NCI-H1105 (cell line): ENCODE data around the gene NR3C1.
"Not testable (repeated sequence)": the region's sequence is repeated elsewhere in the genome, so short reads cannot be mapped to it uniquely, and the experiment has no call there.

Experiments
- DNase-seq: peaks from one replicate; lab custom pipeline; 2025; lab: John Stamatoyannopoulos, UW

NR3C1 gene

DNA sequence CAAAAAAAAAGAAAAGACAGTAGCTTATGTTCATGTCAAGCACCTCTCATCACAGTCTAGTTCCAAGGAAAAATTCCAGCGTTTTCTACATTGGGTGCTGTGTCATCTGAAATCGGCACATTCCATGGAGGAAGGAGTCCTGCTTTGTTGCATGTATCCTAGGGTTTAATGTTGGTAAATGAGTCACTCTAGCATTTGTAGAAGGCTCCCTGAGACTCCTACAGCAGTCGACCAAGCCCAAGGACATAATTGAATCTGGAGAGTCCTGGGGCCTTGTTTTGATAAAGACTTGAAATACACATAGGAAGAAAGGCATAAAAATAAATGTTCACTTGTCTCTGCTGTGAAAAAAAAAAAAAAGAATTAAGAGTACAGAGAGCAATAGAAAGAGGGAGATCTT, 69.1 kb downstream of the NR3C1 start:
- not testable (repeated sequence) for DNase-seq

DNA sequence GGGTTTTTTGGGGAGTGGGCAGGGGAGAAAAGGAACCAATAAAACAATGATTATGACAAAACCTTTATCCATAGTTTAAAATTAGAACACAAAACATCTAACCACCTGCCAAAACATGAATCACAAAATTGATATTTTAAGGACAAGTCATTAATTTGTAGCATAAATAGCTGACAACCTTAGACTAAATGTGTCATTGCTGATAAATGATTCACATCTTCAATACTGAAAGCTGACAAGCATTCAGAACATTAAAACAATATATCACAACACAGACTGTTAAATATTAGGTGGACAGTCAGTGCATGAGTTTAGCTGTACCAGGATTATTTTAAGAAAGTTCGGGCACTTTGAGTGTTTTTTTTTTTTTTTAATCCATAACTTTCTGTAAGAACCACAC, 71.5 kb downstream of the NR3C1 start:
- DNase-seq = no peak

DNA sequence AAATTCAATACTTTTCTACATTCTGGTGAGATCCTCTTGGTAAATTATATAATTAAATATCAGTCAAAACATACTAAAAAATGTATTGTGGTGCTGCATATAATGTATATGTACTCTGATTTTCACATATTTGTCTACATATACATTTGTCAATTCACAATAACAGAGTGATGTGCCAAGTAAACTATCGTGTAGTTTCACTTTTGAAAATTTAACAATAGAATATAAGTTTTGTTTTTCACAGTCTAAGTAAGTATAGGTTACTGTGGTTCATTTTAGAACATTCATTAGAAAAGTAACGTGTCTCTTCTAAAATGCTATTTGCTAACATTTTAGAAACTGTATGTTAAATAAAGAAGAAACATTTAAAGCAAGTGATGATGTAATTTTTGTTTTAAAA, 73.6 kb downstream of the NR3C1 start:
- DNase-seq = no peak

DNA sequence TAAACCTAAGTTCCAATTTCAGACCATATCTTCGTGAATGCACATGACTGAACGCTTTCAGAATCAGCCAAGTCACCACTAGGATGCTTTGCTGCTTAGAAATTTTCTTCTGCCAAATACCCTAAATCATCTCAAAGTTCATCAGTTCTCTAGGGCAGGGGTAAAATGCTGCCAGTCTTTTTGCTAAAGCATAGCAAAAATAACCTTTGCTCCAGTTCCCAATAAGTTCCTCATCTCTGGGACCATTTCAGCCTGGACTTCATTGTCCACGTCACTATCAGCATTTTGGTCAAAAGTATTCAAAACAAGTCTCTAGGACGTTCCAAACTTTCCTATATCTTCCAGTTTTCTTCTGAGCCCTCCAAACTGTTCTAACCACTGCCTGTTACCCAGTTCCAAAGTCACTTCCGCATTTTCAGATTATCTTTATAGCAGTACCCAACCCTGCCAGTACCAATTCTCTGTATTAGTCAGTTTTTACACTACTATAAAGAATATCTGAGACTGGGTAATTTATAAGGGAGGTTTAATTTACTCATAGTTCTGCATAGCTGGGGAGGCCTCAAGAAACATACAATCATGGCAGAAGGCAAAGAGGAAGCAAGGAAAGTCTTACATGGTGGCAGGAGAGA, 74.8 kb downstream of the NR3C1 start:
- no peak for DNase-seq

DNA sequence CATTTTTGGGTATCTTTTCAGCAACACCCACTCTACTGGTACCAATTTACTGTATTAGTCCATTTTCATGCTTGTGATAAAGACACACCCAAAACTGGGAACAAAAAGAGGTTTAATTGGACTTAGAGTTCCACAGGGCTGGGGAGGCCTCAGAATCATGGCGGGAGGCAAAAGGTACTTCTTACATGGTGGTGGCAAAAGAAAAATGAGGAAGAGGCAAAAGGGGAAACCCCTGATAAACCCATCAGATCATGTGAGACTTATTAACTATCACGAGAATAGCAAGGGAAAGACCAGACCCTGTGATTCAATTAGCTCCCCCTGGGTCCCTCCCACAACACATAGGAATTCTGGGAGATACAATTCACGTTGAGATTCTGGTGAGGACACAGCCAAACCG, 78.4 kb downstream of the NR3C1 start:
- not testable (repeated sequence) for DNase-seq

DNA sequence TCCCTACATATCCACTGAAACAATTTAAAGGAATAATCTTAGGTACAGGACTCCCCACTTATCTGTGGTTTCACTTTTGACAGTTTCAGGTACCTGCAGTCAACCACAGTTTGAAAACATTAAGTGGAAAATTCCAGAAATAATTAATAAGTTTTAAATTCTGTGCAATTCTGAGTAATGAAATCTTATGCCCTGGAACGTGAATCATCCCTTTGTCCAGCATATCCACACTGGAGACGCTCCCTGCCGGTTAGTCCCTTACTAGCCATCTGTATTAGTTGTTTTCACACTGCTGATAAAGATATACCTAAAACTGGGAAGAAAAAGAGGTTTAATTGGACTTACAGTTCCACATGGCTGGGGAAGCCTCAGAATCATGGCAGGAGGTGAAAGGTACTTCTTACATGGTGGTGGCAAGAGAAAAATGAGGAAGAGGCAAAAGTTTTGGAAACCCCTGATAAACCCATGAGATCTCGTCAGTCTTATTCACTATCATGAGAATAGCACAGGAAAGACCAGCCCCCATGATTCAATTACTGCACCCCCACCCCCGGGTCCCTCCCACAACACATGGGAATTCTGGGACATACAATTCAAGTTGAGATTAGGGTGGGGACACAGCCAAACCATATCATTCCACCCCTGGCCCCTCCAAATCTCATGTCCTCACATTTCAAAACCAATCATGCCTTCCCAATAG, 80.4 kb downstream of the NR3C1 start:
- DNase-seq = not testable (repeated sequence)

DNA sequence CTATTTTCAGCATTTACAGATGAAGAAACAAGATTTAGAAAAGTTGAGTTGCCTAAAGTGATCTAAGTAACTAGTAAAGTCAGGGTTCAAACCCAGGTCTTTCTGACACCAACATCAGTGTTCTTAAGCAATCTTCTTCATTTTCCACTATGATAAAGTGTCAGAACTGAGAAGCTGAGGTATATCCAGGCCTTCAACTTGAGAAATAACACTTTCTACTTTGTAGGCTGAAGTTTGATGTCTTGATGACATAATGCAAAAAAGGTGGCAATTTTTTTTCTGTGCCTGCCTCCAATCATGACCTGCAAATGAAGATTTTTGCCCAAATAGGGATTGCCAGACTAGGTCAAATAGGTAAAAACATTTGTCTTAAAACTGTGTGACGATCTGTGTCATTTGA, 81.3 kb downstream of the NR3C1 start:
- DNase-seq = no peak

DNA sequence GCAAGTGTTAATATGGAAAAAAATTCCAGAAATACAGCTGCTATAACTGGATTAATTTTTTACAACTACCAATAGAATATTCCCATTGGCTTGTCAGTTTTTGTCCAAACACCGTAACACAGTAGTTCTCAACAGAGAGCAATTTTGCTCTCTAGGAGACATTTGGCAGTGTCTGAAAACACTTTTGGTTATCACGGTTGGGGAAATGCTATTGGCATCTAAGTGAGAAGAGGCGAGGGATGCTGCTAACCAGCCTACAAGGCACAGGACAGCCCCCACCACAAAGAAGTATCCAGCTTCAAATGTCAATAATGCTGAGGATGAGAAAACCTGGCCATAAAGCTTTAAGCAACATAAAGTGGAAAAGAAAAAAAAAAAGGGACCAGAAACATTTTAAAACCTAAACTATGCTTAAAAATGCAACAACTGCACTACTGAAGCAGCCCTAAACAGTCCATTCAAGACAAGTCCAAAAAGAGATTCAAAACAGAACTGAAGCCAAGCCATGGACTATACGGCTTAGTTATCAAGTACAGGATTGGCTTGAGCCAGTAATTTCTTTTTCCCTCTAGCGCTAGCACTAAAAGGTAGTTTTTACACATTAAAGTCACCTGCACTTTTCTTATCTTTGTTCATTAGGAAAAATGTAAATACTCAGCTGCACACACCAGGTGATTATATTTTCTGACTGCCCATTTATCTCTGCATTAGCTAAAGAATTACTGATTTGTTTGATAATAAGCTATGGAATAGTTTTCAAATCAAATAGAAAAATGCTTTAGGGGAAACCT, 83.9 kb downstream of the NR3C1 start:
- no peak for DNase-seq

DNA sequence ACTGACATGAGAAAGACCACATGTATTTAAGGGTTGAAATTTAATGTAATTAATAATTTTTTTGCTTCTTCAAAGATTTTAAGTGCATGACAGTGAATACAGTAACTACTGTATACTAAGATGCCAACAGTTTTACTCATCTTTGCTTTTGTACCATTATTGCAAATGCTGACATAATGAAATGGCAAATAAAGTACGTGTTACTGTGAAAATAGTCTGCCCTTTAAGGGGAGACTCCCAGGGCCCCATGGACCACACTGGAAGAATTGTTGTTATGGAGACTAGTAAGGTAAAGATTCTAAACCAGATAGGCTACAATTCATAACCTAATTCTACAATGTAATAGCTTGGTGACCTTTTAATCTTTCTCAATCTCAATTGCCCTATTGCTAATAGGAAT, 84.7 kb downstream of the NR3C1 start:
- DNase-seq = no peak

DNA sequence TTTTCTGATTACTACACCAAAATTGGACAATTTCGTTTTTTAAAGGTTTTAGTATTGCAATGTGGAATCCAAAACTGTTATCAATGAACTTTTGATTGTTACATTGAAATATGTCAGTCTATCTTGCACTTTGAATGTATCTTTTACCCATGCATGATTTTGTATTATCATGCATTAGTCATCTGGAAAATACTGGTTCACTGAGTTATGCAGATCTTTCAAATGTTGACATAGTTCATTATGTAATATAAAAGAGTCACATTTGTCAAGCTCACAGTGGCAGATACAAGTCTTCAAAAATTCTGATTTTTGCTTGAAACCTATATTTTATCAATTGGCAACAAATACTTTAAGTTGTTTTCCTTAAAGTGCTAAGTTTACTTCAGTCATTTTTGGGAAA, 85.2 kb downstream of the NR3C1 start:
- no peak for DNase-seq

DNA sequence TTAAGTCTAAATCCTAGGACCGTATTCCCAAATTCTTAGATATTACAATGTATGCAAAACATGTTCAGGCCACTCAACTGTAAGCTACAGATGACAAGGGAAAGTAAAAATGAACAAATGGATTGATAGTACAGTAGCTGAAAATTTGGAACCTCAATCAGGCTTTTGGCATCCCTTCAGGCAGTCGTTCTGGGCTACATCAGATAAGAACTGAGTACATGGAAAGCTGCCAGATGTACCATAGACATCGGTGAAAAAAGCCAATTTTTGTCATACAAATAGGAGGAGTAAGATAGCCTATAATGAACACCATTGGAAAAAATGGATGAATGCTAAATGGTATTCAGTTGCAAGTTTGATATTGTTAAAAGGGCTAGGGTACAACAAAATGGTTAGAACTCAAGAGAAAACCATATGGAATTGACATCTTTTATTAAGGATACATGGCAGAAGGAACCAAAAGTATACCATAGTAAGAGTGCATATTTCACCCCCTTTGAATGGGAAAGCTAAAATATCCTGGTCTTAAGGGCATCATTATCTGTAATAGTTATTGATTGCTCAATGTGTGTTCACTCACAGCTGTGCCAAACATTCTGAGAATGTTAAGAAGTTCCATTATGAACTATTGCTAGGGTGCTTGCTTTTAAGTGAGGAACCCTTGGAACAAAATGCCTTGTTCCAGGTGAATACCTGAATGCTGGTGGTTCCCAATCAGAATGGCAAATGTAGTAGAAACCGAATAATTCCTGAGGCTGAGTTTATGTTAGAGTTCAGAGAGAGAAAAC, 86.4 kb downstream of the NR3C1 start:
- peak; percentile 36 for DNase-seq

DNA sequence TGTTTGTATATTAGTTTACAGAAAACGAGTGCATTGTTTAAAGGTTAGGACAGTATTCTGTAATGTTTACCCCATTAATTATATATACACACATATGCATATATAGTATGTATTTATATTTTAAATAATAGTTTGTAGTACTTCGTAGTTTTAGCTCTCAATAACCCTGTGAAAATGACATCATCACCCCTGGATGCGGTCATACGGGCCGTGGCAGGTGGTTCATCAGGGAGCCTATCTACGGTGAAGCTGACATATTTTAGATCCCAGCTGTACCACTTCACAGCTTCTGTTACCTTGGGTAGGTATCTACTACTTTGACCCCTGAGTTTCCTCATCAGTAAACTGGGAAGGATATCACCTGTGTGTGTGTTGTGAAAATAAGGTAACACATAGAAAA, 87.1 kb downstream of the NR3C1 start:
- no peak for DNase-seq

DNA sequence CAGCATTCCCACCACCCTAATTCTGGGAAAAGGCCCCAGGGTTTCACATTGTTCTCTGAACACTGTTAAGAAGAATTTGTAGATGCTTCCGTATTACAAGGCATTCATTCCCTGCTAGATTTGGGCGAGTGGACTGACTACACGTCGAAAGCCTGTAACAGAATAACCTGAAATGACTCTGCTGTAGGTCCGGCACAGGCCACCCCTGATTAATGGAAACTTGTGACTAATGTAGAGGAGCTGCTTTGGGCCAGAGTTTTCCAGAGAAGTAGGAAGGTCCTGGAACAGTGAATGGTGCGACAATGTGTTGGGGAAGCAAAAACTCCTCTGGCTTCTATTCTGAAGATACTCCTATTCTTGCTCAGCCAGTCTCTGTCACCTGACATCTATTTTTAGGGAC, 87.6 kb downstream of the NR3C1 start:
- DNase-seq = no peak

DNA sequence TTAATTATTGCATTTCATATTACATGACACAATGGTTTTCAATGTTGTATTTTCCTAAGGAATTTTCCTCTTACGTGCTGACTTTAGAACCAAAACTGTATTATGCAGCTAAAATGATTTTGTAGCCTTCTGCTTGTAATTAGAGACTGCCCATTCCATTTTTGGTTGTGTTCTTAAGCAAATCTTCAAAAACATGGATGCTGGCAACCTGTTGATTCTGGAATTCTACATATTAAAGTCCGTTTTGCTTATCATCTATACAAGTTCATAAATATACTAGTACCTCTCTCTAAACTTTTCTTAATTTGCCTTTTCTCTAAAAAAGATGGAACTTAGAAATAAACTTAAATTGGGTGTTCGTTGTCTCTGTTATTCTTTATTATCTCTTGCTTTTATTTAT, 88.3 kb downstream of the NR3C1 start:
- DNase-seq = no peak

DNA sequence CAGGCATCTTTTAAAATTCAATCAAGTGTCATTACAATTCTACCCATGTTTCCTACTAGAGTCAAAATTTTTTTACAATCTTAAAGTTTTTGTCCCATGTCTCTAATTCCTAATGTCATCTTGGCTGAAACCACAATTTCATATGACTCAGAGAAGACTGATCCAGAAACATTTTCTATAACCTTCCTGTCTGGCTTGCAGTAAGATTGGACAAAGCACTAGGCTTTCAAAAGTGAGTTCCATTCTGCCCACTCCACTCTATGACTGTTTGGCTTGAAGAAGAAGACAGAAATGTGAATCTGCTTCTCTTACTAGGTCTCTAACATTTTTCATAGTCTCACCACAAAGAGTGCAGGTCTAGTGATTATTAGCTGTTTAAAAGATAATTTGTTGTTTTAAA, 88.8 kb downstream of the NR3C1 start:
- no peak for DNase-seq

DNA sequence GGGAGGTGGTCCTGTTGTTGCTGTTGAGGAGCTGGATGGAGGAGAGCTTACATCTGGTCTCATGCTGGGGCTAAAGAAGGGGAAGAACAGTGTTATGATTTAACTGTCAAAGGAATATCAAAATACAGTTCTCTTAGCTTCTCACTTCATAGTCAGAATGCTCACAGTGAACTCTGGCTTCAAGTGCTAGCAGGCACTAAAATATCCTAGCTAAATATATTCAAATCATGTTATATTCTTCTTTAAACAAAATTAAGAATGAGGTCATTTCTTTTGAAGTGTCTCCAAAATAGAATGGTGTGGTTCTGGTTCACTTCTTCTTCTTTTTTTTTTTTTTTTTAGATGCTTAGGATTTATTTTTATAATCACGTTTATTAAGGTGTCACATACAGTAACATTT, 89.4 kb downstream of the NR3C1 start:
- DNase-seq = no peak

DNA sequence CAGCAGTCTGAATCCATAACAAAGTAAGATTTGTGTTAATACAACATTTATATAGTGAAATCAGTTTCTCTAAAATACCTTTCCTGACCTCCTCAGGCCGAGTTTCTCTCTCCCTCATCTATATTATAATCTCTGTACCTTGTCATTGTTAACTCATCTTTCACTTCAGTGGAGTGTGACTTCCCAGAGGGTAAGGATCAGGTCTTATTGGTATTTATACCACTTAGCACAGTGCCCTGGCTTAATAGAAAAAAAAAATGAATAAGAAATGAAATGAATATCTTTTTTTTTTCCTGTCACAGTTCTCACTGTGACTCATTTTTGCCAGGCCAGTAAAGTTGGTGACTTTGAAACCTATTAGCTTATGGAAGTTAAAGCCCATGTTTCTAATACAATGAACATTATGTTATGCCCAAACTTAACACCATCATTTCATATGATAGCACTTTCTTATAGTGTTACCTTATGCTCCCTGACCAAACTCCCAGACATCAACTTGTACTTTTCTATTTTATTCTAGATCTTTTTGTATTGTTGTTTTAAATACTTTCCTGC, 90.1 kb downstream of the NR3C1 start:
- DNase-seq = no peak

DNA sequence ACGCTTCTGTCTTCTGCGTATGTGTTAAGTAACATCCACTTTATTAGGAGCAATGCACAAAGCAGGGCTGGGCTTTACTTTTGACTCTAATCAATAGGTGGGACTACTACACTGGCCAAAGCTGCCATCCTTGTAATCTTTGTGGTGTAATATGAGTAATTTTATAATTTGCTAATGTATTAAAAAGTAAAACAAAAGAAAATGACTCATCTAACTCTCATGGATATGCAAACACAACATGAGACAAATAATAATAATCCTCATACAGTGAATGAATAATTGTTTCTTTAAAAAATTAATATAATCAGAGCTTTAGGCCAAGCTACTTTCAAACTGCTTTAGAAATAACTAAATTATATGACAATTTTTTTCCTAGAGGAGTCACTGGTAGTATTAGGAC, 90.7 kb downstream of the NR3C1 start:
- no peak for DNase-seq

DNA sequence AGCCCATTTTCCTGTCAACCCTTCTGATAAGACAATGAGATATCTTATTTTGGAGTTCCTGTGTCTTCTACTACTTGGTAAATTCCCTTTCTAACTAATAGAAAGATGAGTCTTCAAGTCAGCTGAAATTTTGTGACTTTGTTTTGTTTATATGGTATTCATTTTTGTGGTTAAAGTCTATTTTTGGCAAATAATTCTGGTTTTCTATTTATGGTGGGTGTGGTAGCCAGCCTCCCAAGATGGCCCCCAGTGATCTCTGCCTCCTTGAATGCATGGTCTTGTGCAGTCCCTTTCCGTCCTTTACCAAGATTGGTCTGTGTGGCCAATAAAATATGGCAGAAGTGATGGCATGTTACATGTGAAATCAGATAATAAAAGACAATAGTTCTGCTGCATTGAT, 91.5 kb downstream of the NR3C1 start:
- no peak for DNase-seq

DNA sequence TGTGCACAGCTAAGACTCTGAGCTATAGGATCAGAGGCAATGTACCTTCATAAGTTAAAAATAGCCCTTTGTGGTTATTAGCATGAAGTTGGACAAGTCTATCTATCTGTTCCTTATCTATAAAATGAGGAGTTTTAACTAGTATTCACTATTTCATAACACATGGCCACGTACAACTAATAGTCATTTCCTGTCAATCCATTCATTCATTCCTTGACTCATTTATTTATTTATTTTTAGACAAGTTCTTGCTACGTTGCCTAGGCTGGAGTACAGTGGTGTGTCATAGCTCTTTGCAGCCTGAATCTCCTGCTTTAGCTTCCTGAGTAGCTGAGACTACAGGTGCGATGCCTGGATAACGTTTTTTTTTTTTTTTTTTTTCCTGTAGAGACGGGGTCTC, 92.1 kb downstream of the NR3C1 start:
- DNase-seq = no peak

DNA sequence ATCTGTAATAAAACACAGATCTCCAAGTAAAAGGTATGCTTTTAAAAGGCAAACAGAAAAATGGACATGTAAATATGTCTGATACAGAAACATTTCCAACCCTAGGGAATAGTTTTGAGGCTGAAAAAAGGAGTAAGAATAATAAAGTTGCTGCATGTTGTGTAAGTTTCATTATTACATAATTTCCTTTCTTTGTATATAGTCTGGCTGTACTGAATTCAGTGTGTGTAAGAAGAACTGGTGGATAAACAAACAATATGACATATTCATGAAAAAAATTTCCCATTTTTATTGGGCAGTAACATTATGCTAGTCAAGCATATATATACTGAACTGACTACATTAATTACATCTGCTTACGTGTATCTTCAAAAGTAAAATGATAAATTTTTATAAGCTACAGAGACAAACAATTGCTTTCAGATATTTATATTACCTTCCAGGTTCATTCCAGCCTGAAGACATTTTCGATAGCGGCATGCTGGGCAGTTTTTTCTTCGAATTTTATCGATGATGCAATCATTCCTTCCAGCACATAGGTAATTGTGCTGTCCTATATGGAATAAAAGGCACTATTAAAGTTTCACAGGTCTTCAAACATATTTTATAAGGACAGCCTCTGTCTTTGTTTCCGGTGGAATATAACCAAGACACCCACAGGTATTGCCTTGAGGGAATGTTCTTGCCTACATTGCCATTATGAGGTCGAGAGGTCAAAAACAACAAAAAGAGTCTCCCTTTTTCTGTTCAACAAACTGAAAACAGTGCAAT, 93.6 kb downstream of the NR3C1 start:
- no peak for DNase-seq
